ENCODE data around the gene RFX5.

RFX5 gene

GRCh38 chr1:151377150-151377884 lies 30.3 kb upstream of the RFX5 start:
- TF ChIP-seq CTCF (IDR thresholded peaks at IDR 0.05; ENCODE audit: extremely low read depth, insufficient read depth, missing control alignments): no peak
- DNase-seq (ENCODE audit: low spot score): no peak
- in situ Hi-C loops (cut with MboI; ENCODE audit: low pct_unique_long_range_greater_than_20kb, low sequenced_read_pairs, unreplicated experiment): no loop called here

- TF ChIP-seq CTCF (IDR thresholded peaks at IDR 0.05; ENCODE audit: extremely low read depth, insufficient read depth, missing control alignments): no peak
- in situ Hi-C loops (cut with MboI; ENCODE audit: low pct_unique_long_range_greater_than_20kb, low sequenced_read_pairs, unreplicated experiment): no loop called here
- no peak for DNase-seq (ENCODE audit: low spot score)
These were observed 26.1 kb upstream of the RFX5 start for GRCh38 chr1:151373196-151373595.

GRCh38 chr1:151372058-151372934 lies 25.2 kb upstream of the RFX5 start, which contains the start of gene SELENBP1:
Gene SELENBP1, minus strand, starts transcription at chr1:151372705. Its CDS starts 64 bp downstream, at chr1:151372641.
- TF ChIP-seq CTCF (IDR thresholded peaks at IDR 0.05; ENCODE audit: extremely low read depth, insufficient read depth, missing control alignments): no peak
- no peak for DNase-seq (ENCODE audit: low spot score)
- in situ Hi-C loops (cut with MboI; ENCODE audit: low pct_unique_long_range_greater_than_20kb, low sequenced_read_pairs, unreplicated experiment): no loop called here

- DNase-seq (ENCODE audit: low spot score): no peak
- TF ChIP-seq CTCF (IDR thresholded peaks at IDR 0.05; ENCODE audit: extremely low read depth, insufficient read depth, missing control alignments): no peak
- in situ Hi-C loops (cut with MboI; ENCODE audit: low pct_unique_long_range_greater_than_20kb, low sequenced_read_pairs, unreplicated experiment): no loop called here
These were observed 24.5 kb upstream of the RFX5 start for GRCh38 chr1:151371370-151372057.

GRCh38 chr1:151370211-151370911 lies 23.3 kb upstream of the RFX5 start:
- no peak for TF ChIP-seq CTCF (IDR thresholded peaks at IDR 0.05; ENCODE audit: extremely low read depth, insufficient read depth, missing control alignments)
- in situ Hi-C loops (cut with MboI; ENCODE audit: low pct_unique_long_range_greater_than_20kb, low sequenced_read_pairs, unreplicated experiment): no loop called here
- DNase-seq (ENCODE audit: low spot score): no peak

GRCh38 chr1:151369621-151370048 lies 22.6 kb upstream of the RFX5 start:
- in situ Hi-C loops (cut with MboI; ENCODE audit: low pct_unique_long_range_greater_than_20kb, low sequenced_read_pairs, unreplicated experiment): no loop called here
- DNase-seq (ENCODE audit: low spot score): no peak
- TF ChIP-seq CTCF (IDR thresholded peaks at IDR 0.05; ENCODE audit: extremely low read depth, insufficient read depth, missing control alignments): no peak

Data from GM13977 (cell line).